GM10248 (cell line): ENCODE measurements around the gene SEC31A.
"Not testable (repeated sequence)": the region's sequence is repeated elsewhere in the genome, so short reads cannot be mapped to it uniquely, and the experiment has no call there.

ENCODE experiments used
- CTCF ChIA-PET: fragments of 300-600 bp; sonication (Branson Sonifier 250); formaldehyde crosslinking; extraction: SDS; loops from one replicate; lab custom pipeline; 2021; ENCODE audit warnings: antibody characterized with exemption; lab: Yijun Ruan, JAX
- POLR2A ChIA-PET: fragments of 350-650 bp; sonication (Branson Sonifier 250); formaldehyde crosslinking; extraction: SDS; loops from one replicate; lab custom pipeline; 2020; ENCODE audit warnings: antibody characterized with exemption; lab: Yijun Ruan, JAX
- DNase-seq: peaks from one replicate; pipeline ENCODE4 v3.0.0; 2012; ENCODE audit errors: extremely low spot score
- CTCF ChIP-seq: IDR thresholded peaks from 2 replicates; pipeline ENCODE4 v1.5.1; 2012; ENCODE audit warnings: mild to moderate bottlenecking, low read depth; ENCODE audit errors: extremely low read depth, missing control alignments, control extremely low read depth

The SEC31A gene

DNA sequence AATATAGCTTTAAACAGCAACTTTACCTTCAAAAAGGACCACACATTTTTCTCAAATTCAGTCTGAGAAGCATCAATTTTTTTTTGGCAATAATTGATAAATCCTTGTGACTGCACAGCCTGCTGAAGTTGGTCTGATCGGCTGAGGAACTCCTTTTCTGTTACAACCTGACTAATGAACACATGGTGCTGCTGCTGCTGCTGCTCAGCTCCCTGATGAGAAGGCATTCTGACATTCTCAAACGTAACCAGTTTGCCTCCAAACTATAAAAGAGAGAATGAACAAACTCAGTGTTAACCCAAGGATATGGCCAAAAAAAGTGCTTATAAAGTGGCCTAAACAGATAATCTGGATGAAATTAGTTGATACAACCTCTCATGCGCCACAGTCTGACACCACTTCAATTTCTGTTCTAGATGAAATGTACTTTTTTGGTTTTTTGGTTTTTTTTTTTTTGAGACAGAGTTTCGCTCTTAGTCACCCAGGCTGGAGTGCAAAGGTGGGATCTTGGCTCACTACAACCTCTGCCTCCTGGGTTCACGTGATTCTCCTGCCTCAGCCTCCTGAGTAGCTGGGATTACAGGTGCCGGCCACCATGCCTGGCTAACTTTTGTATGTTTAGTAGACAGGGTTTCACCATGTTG, 26.5 kb downstream of the SEC31A start:
- TF ChIP-seq CTCF, result no peak
- ChIA-PET CTCF (interaction anchor here (1.2 to 3.0 kb wide), 3 partner anchors 12 to 19 kb away, joined by 4 to 6 read pairs (median 4); no protein-coding TSS in a partner anchor), POLR2A (no interaction called here)
- no peak for DNase-seq

DNA sequence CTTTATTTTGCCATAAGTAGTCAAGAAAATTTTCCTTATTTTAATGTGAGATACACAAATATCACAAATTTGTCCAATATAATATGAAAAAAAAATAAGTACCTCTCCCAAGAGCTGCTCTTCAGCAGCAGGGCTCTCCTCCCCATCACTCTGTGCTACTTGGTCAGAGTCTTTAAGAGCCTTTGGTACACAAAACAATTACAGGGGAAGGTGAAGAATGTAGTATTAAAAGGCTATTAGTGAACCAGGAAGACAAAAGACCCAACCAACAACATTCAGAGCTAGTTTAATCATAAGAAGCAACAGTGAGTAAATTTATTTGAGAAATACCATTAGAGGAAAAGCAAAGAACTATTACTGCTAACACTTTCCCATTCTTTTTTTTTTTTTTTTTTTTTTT, 29.4 kb downstream of the SEC31A start:
- ChIA-PET POLR2A (interaction anchor here (0.7 to 0.8 kb wide), 3 partner anchors 9 to 66 kb away, joined by 5 to 10 read pairs (median 5); no protein-coding TSS in a partner anchor), CTCF (interaction anchor here (1.2 kb wide), 1 partner anchor 11 kb away, joined by 4 read pairs; no protein-coding TSS in a partner anchor)

DNA sequence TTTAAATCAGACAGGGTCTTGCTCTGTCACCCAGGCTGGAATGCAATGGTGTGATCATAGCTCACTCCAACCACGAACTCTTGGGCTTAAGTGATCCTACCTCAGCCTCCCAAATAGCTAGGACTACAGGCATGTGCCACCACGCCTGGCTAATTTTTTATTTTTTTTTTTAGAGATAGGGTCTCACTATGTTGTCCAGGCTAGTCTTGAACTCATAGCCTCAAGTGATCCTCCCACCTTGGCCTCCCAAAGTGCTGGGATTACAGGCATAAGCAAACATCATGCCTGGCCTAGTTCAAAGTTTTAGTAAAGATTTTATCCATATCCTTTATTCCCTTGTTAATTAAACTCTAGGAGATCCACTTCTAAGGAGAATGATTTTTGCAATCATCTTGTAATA, 30.5 kb downstream of the SEC31A start:
- DNase-seq, POLR2A ChIA-PET: not testable (repeated sequence)
- CTCF ChIA-PET, result interaction anchor here (1.0 kb wide), 1 partner anchor 338 kb away, joined by 3 read pairs; no protein-coding TSS in a partner anchor

More for the DNA sequence above, 29.4 kb downstream of the SEC31A start:
- no peak for TF ChIP-seq CTCF
- DNase-seq, result no peak

DNA sequence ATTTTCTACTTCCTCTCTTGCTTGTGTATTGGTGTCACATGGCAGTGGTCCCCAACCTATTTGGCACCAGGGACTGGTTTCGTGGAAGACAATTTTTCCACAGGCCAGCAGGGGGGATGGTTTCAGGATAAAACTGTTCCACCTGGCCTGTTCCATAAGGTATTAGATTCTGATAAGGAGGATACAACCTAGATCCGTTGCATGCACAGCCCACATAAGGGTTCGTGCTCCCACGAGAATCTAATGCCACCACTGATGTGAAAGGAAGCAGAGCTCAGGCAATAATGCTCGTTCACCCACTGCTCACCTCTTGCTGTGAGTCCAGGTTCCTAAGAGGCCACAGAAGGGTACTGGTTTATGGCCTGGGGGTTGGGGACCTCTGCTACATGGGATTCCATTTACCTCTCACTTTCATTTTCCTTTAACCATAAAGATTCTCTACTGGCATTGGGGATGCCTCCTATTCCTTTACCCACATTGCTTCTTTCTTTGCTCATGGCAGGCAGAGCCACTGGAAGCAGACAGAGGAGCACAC, 38.1 kb downstream of the SEC31A start:
- ChIA-PET CTCF (interaction anchor here (0.6 to 3.0 kb wide), 10 partner anchors 10 to 429 kb away, joined by 3 to 18 read pairs (median 4); partner anchors contain the start of gene COPS4), POLR2A (interaction anchor here (0.9 kb wide), 1 partner anchor 9 kb away, joined by 5 read pairs; no protein-coding TSS in a partner anchor)
- no peak for TF ChIP-seq CTCF
- DNase-seq, result no peak

- POLR2A ChIA-PET, result interaction anchor here (0.9 kb wide), 1 partner anchor 10 kb away, joined by 5 read pairs; no protein-coding TSS in a partner anchor
- no peak for TF ChIP-seq CTCF
- CTCF ChIA-PET, result interaction anchor here (0.6 to 3.0 kb wide), 11 partner anchors 10 to 430 kb away, joined by 3 to 18 read pairs (median 6); partner anchors contain the start of gene COPS4
Measured at GRCh38 chr4:82851885-82852750, 38.8 kb downstream of the SEC31A start.

GRCh38 chr4:82851318-82851717, 39.6 kb downstream of the SEC31A start:
- CTCF ChIA-PET, result interaction anchor here (0.6 to 2.0 kb wide), 8 partner anchors 10 to 430 kb away, joined by 3 to 9 read pairs (median 5); no protein-coding TSS in a partner anchor
- DNase-seq, result no peak
- no peak for TF ChIP-seq CTCF
- POLR2A ChIA-PET, result no interaction called here

More at GRCh38 chr4:82851885-82852750, 38.8 kb downstream of the SEC31A start:
- no peak for DNase-seq
